ENCODE measurements around the gene ATXN7L3.
A peak's percentile ranks its signal among the peaks of the same experiment; 100 is the strongest.

The ATXN7L3 gene

GRCh38 chr17:44212507-44213402, 13.1 kb upstream of the ATXN7L3 start:
- CTCF ChIA-PET: interaction anchor here (0.6 to 2.6 kb wide), 4 partner anchors 16 to 783 kb away, joined by 3 to 13 read pairs (median 3); partner anchors contain the start of gene GRN
- H3K36me3 ChIP-seq (ENCODE audit: control insufficient read depth in 2 of 2, insufficient read depth in 1 of 2, low read length in 2 of 2): peaks cover 34 to 95% of the 10 kb centered on the region in 2 experiments
- POLR2A ChIA-PET: interaction anchor here (0.6 to 4.1 kb wide), 7 partner anchors 8 to 133 kb away, joined by 3 to 23 read pairs (median 3); partner anchors contain the start of genes ATXN7L3, GRN, TMUB2 and UBTF
- H3K27ac ChIP-seq (ENCODE audit: extremely low read depth, low read depth, low read length): no peak overlapping the region
- H3K9me3 ChIP-seq (ENCODE audit: control insufficient read depth, insufficient read depth, low read depth, low read length): no peaks in the 10 kb centered on the region
- no peak overlapping the region for H3K4me3 ChIP-seq (ENCODE audit: low read depth, low read length)
- no peak for TF ChIP-seq KLF9 (tag by site-specific recombination; IDR thresholded peaks at IDR 0.05; ENCODE audit: low read depth)
- TF ChIP-seq SCRT2 (tag by site-specific recombination; IDR thresholded peaks at IDR 0.05): no peak
- TF ChIP-seq ZNF707 (tag by site-specific recombination; IDR thresholded peaks at IDR 0.05): no peak
- no peak for TF ChIP-seq KLF16 (tag by site-specific recombination; IDR thresholded peaks at IDR 0.05)
- TF ChIP-seq ZBTB6 (tag by site-specific recombination; IDR thresholded peaks at IDR 0.05): no peak
- TF ChIP-seq ZNF202 (tag by site-specific recombination; IDR thresholded peaks at IDR 0.05; ENCODE audit: borderline replicate concordance): no peak
- TF ChIP-seq ZNF704 (tag by site-specific recombination; IDR thresholded peaks at IDR 0.05): no peak
- no peaks in the 10 kb centered on the region for H3K4me1 ChIP-seq (ENCODE audit: control insufficient read depth, insufficient read depth, low read length)

GRCh38 chr17:44211281-44212265, 11.9 kb upstream of the ATXN7L3 start:
- H3K9me3 ChIP-seq (ENCODE audit: control insufficient read depth, insufficient read depth, low read depth, low read length): no peaks in the 10 kb centered on the region
- TF ChIP-seq ZNF169 (tag by site-specific recombination; IDR thresholded peaks at IDR 0.05) (no peak), ZNF600 (tag by site-specific recombination; IDR thresholded peaks at IDR 0.05) (0 out of 2 replicates have a peak, but pooled peaks have one; percentile 10)
- CTCF ChIA-PET: interaction anchor here (0.6 to 3.7 kb wide), 7 partner anchors 28 to 300 kb away, joined by 3 to 33 read pairs (median 7); partner anchors contain the start of genes GRN and SLC25A39
- H3K36me3 ChIP-seq (ENCODE audit: control insufficient read depth in 2 of 2, insufficient read depth in 1 of 2, low read length in 2 of 2): peaks cover 39 to 98% of the 10 kb centered on the region in 2 experiments
- H3K27ac ChIP-seq (ENCODE audit: extremely low read depth, low read depth, low read length): no peak overlapping the region
- no peak overlapping the region for H3K4me3 ChIP-seq (ENCODE audit: low read depth, low read length)
- no peaks in the 10 kb centered on the region for H3K4me1 ChIP-seq (ENCODE audit: control insufficient read depth, insufficient read depth, low read length)
- POLR2A ChIA-PET: interaction anchor here (1.1 to 4.1 kb wide), 4 partner anchors 9 to 134 kb away, joined by 3 to 23 read pairs (median 4); partner anchors contain the start of genes TMUB2 and UBTF

DNA sequence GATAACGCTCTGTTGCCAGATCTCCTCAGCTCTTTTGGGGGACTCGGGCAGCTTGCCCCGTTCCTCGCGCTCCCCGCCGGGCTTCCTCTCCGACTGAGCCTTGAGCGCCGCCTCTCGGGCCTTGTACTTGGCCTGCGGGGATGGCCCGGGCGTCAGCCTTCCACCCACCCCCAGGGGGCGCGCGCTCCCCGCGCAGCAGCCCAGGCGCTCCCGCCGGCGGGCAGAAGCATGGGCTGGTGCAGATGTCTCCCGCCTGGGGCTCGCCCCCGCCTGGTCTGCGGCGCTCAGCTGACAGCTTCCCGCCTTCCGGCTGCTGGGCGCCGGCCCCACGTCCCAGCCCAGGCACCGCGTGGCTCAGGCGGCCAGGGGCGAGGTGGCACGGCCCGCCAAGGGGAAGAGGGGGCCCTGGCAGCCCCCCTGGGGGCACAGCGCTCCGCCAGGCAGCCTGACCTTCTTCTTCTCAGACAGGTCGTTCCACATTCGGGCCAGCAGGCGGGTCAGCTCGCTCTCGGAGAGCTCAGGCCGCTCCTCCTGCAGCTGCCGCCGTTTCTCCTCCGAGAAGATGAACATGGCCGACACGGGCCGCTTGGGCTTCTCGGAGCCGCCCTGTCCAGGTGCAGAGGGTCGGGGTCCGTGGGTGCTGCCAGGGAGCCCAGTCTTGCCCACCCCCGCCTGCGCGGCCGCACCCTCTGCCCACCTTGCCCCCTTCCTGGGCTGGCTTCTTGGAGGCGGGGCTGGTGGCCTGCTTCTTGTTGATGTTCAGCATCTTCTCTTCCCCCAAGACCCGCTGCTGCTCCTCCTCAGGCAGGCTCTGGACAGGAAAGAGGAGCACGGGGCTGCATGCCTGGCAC, 10.9 kb upstream of the ATXN7L3 start:
- CTCF ChIA-PET: interaction anchor here (0.5 to 3.7 kb wide), 24 partner anchors 9 to 313 kb away, joined by 3 to 33 read pairs (median 4); partner anchors contain the start of genes GRN, SLC25A39 and TMUB2
- TF ChIP-seq CTCF (tag by site-specific recombination; IDR thresholded peaks at IDR 0.05) (peak; percentile 78), TCF7L2 (IDR thresholded peaks at IDR 0.05; ENCODE audit: borderline replicate concordance, low read depth, low read length) (no peak), PATZ1 (tag by site-specific recombination; IDR thresholded peaks at IDR 0.05) (peak; percentile 60), ZNF449 (tag by site-specific recombination; IDR thresholded peaks at IDR 0.05) (peak; percentile 81), ZNF501 (tag by site-specific recombination; IDR thresholded peaks at IDR 0.05) (peak; percentile 29; the same call in 1 of the 2 replicates), ZBTB20 (tag by site-specific recombination; IDR thresholded peaks at IDR 0.05) (peak; percentile 28; the same call in 1 of the 2 replicates), ZNF211 (tag by site-specific recombination; IDR thresholded peaks at IDR 0.05; ENCODE audit: low read depth) (no peak), GLIS1 (tag by site-specific recombination; IDR thresholded peaks at IDR 0.05) (peak; percentile 22; the same call in 1 of the 2 replicates)

More for the DNA sequence above, 10.9 kb upstream of the ATXN7L3 start:
- POLR2A ChIA-PET: interaction anchor here (0.9 to 4.1 kb wide), 6 partner anchors 8 to 114 kb away, joined by 3 to 23 read pairs (median 4); partner anchors contain the start of genes ATXN7L3, TMUB2 and UBTF
- no peaks in the 10 kb centered on the region for H3K9me3 ChIP-seq (ENCODE audit: control insufficient read depth, insufficient read depth, low read depth, low read length)
- peaks cover 38 to 88% of the 10 kb centered on the region in 2 experiments for H3K36me3 ChIP-seq (ENCODE audit: control insufficient read depth in 2 of 2, insufficient read depth in 1 of 2, low read length in 2 of 2)
- no peak overlapping the region for H3K4me3 ChIP-seq (ENCODE audit: low read depth, low read length)
- no peak overlapping the region; the same call in 1 of the 2 replicates for H3K27ac ChIP-seq (ENCODE audit: extremely low read depth, low read depth, low read length)
- H3K4me1 ChIP-seq (ENCODE audit: control insufficient read depth, insufficient read depth, low read length): no peaks in the 10 kb centered on the region
